K562 (cell line): Measurements from ENCODE around the gene CORIN. TPM values are rescaled to one million over a fixed set of nuclear protein-coding genes. Genes with fewer than 3 reads are reported as not detected.

Experiments used
- ADNP ChIP-seq: fragments of 200-800 bp; sonication (Bioruptor generic); IDR thresholded peaks from 2 replicates; pipeline ENCODE4 v1.6.1; 2016; ENCODE audit warnings: missing genetic modification characterization, missing compliant biosample characterization
- CHD7 ChIP-seq: fragments of 200-600 bp; sonication (generic); IDR thresholded peaks from one replicate; pipeline ENCODE4 v1.6.1; 2012; ENCODE audit warnings: mild to moderate bottlenecking, low read depth, low read length, inconsistent platforms
- HMGXB4 ChIP-seq: sonication (generic); formaldehyde crosslinking; IDR thresholded peaks from 2 replicates; pipeline ENCODE4 v1.8.1; 2023; ENCODE audit warnings: mild to moderate bottlenecking, missing genetic modification reagents
- SMAD3 ChIP-seq: fragments of 450-650 bp; formaldehyde crosslinking; conservative IDR thresholded peaks from 2 replicates; pipeline ENCODE4 v1.4.0; 2020; ENCODE audit warnings: mild to moderate bottlenecking
- ZBTB40 ChIP-seq, 2 experiments: fragments of 450-650 bp in 1 of 2; sonication (generic) in 1 of 2; formaldehyde crosslinking in 1 of 2; IDR thresholded peaks; 2 replicates each; pipeline versions ENCODE4 v1.7.1 to v1.9.0; 2016 to 2022; ENCODE audit warnings: inconsistent platforms in 1 of 2, mild to moderate bottlenecking in 1 of 2, missing genetic modification reagents in 1 of 2
- polyA plus RNA-seq, 8 experiments: library from polyadenylated mRNA; depleted of rRNA in 4 of 8; stranded (reverse) in 5 of 8; unstranded in 3 of 8; fragments of >200 nt; fragmentation: Nextera tagmentation in 2 of 8; fragmentation: Illumina TruSeq in 1 of 8; extraction: Ambion mirVana in 2 of 8; extraction: Trizol in 1 of 8; gene quantifications; 2 replicates each; pipeline versions ENCODE4 v1.2.1 to v1.2.3, GENCODE V29; 2011 to 2014; ENCODE audit warnings: inconsistent platforms in 1 of 8, missing spikeins in 1 of 8
- total RNA-seq, 7 experiments: library from RNA; depleted of rRNA in 6 of 7; stranded (reverse); fragments of >200 nt in 6 of 7; fragmentation: Illumina TruSeq in 2 of 7; extraction: Trizol in 2 of 7; gene quantifications; 2 replicates each; pipeline versions ENCODE4 v1.2.1 to v1.2.3, GENCODE V29; 2011 to 2021; ENCODE audit warnings: low replicate concordance in 1 of 7

Gene CORIN
- total and polyA plus RNA-seq, 9 of the 15 experiments (the other 6 are each of a cell fraction or from before 2014, with no cell fraction given), result 0.04 to 0.31 (median 0.08) TPM; not detected in 4

GRCh38 chr4:47849466-47849865 lies 11.6 kb upstream of the CORIN start (continued):
- TF ChIP-seq ZBTB40 (IDR thresholded peaks at IDR 0.05) (no peak), ZBTB40 (CRISPR knock-in tag; IDR thresholded peaks at IDR 0.05) (no peak), CHD7 (no peak), HMGXB4 (no peak), ADNP (tag) (no peak), SMAD3 (CRISPR knock-in tag) (no peak)
